DLD1 (cell line): Measurements from ENCODE around the gene ZFYVE1.
"Not testable (repeated sequence)": the region's sequence is repeated elsewhere in the genome, so short reads cannot be mapped to it uniquely, and the experiment has no call there.

Source experiments
- in situ Hi-C: cut with HindIII; loops from 2 replicates; pipeline ENCODE4 v1.10.0; 2017; ENCODE audit warnings: low sequenced_read_pairs

The ZFYVE1 gene

DNA sequence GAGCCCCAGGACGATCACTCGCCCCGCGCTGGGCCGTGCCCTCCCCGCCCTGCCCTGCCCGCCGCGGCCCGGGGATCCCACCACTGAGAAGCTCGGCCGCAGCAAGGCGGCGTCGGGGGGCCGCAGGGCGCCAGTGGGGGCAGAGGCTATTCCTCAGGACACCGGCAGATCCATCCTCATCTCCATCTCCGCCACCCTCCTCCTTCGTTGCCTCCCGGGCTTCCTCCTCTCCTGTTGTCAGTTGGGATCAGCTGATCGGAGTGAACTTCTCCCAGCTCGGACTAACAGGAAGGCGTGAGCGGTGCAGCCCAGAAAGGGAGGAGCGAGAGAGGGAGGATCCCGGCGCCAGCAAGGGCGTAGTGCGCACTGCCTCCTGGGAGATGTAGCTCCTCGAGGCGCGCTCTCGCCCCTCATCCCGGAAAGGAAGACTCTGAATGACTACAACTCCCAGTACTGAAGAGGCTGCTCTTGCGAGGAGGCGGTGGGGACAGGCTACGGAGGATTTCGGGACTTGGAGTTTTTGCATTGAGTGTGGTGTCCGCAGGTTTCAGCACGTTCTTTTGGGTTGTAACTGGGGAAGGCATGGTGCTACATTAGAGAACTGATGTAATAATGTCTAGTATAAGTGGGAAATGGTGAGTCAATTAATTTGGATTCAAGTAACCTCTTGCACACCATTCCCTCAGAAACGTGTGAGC lies at the start of gene ZFYVE1:
ZFYVE1 (minus strand) TSS at position 262 of the 698 bp plus-strand sequence. CDS start 2,598 bp downstream, outside the sequence.
- in situ Hi-C loops, result no loop called here

GRCh38 chr14:73069585-73069984 lies 42.7 kb upstream of the ZFYVE1 start:
- in situ Hi-C loops, result no loop called here

DNA sequence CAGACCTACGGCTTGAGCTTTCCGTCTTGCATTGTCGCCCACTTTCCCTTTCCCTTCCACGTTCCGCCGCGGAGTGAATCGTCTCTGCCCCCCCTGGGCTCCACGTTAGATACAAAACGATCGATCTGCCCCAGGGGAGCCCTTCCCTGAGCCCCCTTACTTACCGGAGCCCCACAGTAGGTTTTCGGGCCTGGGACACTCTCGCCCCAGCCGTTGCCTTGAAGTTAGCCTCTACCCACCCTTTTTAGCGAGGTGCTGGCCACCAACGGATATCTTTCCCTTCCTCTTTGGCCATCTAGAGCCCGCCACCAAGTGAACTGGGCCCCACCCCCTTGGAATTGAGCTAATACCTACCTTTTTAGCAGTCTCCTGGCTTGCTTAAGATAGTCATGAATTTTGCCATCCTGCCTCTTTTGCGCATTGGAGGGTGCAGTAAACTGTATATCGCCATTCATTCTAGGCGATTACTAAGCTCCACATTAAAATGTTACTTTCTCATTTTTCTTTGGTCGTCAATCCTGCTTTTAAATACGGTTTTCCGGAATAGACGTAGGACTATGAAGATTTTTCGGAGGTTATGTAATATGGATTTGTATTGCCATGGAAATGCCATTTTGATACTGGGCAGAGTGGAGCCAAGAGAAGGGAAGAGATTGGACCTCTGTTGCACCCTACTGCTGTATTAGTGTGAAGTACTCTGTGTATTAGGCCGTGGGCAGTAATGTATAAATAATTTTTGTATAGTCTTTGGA lies 32.2 kb upstream of the ZFYVE1 start:
- in situ Hi-C loops, result no loop called here

DNA sequence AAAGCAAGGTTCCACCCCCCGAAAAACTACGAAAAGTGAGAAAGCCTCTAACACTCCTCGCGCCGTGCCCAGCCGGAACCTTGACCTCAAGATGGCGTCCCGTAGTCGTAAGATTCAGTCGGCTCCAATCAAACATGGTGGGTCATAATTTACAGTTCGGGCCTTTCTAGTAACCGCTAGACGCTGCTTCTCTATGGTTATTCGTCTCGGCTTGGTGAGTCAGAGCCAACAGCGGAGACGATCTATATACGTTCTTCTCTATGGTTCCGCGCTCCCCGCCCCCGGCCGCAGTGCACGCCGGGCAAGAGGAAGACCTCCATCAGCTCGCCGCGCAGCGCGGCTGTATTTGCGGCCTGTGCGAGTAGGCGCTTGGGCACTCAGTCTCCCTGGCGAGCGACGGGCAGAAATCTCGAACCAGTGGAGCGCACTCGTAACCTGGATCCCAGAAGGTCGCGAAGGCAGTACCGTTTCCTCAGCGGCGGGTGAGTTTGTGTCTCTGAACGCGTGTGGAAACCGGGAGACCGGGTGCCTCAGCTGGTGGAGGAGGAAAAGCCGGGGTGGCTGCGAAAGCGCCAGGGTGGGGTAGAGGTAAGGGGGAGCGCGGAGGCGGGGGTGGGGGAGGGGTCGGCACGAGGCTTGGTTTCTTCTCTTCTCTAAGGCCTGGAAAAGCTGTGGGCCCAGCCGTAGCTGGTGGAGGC lies 31.5 kb upstream of the ZFYVE1 start, which contains the start of gene RBM25:
RBM25 (plus strand) TSS at position 311 of the 698 bp plus-strand sequence. CDS start 13,108 bp downstream, outside the sequence.
- in situ Hi-C loops, result no loop called here

GRCh38 chr14:73057944-73058223 lies 31.0 kb upstream of the ZFYVE1 start:
- in situ Hi-C loops, result no loop called here

DNA sequence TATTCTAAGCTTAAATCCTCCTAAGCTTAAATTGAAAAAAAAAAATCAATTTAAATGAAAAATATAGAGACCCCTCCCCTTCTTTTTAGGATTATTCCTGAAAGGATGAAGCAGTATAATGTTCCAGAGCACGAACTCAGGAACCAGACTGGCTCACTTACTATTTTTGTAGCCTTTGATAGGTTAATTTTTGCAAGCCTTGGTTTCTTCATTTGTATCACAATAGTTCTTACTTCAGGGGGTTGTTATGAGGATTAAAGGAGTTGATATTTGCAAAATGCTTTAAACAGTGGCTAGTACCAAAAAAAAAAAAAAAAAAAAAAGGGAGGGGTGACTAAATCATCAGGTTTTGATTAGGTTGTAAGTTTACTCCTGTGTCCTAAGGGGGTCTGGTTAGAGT lies 28.3 kb upstream of the ZFYVE1 start:
- in situ Hi-C loops, result no loop called here

- in situ Hi-C loops, result no loop called here
Measured at GRCh38 chr14:73049428-73049827, 22.5 kb upstream of the ZFYVE1 start.

DNA sequence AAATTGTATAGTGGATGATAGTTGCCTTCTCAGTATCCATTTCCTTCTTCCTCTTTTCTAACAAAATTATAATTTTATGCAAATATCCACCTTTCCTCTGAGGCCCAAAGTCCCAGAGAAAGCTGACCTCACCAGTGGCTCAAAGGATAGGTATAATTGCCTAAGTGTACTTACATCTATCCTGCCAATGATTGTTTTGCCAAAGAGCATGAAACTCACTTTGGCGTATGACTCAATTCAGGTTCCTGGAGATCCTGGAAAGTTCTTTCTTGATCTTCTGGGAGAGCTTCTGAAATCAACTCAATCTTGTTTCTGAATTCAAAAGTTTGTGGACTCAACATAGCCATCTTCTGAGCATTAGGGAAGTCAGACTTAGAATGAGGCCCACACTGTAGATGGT lies 20.9 kb upstream of the ZFYVE1 start:
- in situ Hi-C loops, result no loop called here

DNA sequence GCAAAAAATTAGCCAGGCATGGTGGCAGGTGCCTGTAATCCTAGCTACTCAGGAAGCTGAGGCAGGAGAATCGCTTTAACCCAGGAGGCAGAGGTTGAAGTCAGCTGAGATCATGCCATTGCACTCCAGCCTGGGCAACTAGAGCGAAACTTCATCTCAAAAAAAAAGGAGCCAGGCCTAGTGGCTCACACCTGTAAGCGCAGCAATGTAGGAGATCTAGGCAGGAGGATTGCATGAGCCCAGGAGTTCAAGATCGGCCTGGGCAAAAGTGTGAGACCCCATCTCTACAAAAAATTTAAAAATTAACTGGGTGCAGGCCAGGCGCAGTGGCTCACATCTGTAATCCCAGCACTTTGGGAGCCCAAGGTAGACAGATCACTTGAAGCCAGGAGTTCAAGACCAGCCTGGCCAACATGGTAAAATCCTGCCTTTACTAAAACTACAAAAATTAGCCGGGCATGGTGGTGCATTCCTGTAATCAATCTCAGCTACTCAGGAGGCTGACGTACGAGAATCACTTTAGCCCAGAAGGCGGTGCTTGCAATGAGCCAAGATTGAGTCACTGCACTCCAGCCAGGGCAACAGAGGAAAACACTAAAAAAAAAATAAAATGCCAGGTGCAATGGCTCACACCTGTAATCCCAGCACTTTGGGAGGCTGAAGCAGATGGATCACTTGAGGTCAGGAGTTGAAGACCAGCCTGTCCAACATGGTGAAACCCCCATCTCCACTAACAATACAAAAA lies 10.0 kb upstream of the ZFYVE1 start:
- in situ Hi-C loops, result not testable (repeated sequence)

GRCh38 chr14:73027984-73028383 lies 1.1 kb upstream of the ZFYVE1 start:
- in situ Hi-C loops, result no loop called here

- in situ Hi-C loops, result no loop called here
Measured at GRCh38 chr14:73027546-73027945, 640 bp upstream of the ZFYVE1 start.

GRCh38 chr14:73026243-73026844 lies 562 bp downstream of the ZFYVE1 start:
- in situ Hi-C loops, result no loop called here

DNA sequence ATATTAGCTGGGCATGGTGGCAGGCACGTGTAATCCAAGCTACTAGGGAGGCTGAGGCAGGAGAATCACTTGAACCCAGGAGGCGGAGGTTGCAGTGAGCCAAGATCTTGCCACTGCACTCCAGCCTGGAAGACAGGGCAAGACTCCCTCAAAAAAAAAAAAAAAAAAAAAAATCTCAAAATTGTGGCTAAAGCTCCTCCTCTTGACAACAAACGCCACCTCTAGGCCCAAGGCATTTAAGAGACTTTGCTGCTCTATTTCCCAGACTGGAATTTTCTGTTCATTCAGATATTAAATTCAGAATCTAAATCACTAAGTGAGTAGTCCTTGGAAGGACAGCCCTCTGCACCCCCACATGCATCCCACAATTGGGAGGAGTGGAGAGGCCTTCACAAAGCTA lies 1.4 kb downstream of the ZFYVE1 start:
- in situ Hi-C loops, result no loop called here

DNA sequence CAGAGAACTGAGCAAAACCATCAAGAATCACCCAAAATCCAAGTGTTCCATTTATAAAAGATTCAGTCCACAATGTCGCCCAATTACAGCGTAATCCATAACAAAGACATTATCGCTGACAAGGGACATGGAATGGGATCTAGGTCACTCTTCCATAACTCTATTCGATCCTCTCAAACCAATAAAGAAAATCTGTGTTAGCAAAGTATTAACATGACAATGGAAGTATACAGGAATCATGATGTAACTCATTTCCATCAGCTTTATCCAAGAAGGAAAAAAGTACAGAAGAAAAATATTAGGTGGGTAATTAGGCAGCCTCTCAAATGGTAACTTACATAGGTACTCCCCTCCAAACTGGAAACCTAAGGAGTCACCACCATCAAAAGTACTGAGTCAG lies 4.9 kb downstream of the ZFYVE1 start:
- in situ Hi-C loops, result no loop called here

- in situ Hi-C loops, result not testable (repeated sequence)
Measured at GRCh38 chr14:73016011-73016410, 10.9 kb downstream of the ZFYVE1 start.

DNA sequence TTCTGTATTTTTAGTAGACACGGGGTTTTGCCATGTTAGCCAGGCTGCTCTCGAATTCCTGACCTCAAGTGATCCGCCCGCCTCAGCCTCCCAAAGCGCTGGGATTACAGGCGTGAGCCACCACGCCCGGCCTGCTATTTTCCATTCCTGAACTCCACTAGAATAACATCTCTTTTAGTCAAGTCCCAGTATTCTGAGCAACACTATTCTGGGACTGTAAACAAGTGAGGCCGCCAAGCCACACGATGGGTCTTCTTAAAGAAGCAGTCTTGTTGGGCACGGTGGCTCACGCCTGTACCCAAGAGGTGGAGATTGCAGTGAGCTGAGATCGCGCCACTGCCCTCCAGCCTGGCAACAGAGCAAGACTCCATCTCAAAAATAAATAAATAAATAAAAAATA lies 11.4 kb downstream of the ZFYVE1 start:
- in situ Hi-C loops, result not testable (repeated sequence)

- in situ Hi-C loops, result no loop called here
Measured at GRCh38 chr14:73014105-73014504, 12.8 kb downstream of the ZFYVE1 start.

DNA sequence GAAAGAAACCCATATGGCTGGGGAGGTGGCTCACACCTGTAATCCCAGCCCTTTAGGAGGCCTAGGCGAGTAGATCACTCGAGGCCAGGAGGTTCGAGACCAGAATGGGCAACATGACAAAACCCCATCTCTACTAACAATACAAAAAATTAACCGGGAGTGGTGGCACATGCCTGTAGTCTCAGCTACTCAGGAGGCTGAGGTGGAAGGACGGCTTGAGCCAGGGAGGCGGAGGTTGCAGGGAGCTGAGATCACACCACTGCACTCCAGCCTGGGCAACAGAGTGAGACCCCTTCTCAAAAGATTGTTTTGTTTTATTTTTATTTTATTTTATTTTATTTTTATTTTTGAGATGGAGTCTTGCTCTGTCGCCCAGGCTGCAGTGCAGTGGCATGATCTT lies 15.7 kb downstream of the ZFYVE1 start:
- in situ Hi-C loops, result not testable (repeated sequence)

DNA sequence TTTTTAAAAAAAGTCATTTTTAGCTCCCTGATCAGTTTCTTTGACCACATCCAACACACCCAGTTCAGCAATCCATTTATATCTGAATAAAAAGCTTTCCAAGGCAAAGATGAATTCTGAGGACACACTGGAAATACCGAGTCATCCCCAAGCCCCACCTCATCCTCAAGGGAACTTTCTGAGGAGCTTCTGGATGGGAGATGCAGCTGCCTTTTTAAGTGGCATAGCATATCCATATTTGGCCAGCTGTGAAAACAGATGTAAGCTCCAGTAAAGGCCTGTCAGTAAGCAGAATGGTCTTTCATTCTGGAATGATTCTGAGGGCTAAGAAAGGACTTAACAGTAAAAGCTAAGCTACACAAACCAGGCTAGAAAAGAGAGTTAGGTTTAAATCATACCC lies 18.4 kb downstream of the ZFYVE1 start:
- in situ Hi-C loops, result no loop called here

DNA sequence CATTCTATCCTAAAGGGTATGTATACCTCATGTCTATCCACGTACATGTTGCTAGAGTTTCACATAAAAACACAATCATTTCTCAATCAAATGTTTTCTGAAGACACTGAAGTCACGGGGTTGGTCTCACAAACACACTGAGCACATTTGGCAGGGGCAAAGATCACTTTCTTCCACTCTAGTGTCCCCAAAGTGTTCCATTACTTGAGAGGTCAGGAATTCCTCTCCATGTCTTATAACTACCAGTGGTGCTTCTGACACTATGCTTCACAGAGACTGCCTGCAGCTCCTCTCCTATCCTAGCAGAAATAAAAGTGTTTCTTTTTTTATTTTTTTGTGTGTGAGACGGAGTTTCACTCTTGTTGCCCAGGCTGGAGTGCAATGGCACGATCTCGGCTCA lies 19.1 kb downstream of the ZFYVE1 start:
- in situ Hi-C loops, result no loop called here

- in situ Hi-C loops, result not testable (repeated sequence)
Measured at GRCh38 chr14:73004641-73005040, 22.3 kb downstream of the ZFYVE1 start.
